AG09319 (cell line): ENCODE results near the gene NOS2.

Source experiments
- DNase-seq: peaks from one replicate; pipeline ENCODE4 v3.0.0-alpha.2; 2010; ENCODE audit warnings: low read depth; ENCODE audit errors: extremely low read depth
- TF ChIP-seq, protein P1 (sequence below): IDR thresholded peaks from 2 replicates; pipeline ENCODE4 v1.5.1; 2011; ENCODE audit warnings: low read depth, mild to moderate bottlenecking, inconsistent platforms, low read length, moderate library complexity

The NOS2 gene

DNA sequence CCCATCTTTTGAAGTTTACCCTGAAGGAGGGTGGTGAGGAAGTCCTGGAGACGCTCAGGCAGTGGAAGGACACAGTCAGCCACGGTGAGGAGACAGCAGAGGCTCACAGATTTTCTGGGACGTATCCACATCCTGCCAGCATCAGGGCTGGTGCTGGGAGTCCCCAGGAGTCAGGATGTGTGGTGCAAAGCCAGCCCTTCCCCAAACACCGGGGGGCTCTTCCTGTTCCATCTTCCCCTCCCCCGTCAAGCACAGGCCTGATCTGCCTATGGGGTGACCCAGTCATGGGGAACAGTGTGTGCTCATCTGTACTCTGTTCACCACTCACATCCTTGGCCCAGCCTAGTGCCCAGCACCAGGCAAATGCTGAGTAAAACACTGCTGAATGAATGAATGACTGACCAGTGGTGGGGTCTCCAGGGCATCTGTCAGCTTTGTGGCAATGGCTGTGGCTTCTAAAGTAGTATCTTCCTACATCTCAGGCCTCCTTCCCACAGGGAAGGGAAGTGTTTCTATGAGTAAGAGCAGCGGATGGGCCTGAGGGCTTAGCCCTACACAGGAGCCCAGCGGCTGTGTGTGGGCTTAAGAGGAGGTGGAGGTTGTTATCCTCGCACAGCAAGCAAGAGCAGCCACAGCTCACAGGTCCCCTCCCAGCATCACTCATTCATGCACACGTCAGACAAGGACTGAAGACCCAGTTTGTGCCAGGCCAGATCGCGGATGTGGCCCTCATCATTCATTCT lies 23.3 kb downstream of the NOS2 start:
- DNase-seq = no peak

GRCh38 chr17:27771586-27771985 lies 28.7 kb downstream of the NOS2 start:
- TF ChIP-seq, protein P1, sequence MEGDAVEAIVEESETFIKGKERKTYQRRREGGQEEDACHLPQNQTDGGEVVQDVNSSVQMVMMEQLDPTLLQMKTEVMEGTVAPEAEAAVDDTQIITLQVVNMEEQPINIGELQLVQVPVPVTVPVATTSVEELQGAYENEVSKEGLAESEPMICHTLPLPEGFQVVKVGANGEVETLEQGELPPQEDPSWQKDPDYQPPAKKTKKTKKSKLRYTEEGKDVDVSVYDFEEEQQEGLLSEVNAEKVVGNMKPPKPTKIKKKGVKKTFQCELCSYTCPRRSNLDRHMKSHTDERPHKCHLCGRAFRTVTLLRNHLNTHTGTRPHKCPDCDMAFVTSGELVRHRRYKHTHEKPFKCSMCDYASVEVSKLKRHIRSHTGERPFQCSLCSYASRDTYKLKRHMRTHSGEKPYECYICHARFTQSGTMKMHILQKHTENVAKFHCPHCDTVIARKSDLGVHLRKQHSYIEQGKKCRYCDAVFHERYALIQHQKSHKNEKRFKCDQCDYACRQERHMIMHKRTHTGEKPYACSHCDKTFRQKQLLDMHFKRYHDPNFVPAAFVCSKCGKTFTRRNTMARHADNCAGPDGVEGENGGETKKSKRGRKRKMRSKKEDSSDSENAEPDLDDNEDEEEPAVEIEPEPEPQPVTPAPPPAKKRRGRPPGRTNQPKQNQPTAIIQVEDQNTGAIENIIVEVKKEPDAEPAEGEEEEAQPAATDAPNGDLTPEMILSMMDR = no peak
- DNase-seq = no peak

More for the DNA sequence above, 23.3 kb downstream of the NOS2 start:
- TF ChIP-seq, protein P1 = no peak

GRCh38 chr17:27770877-27771276 lies 29.5 kb downstream of the NOS2 start:
- DNase-seq = no peak
- TF ChIP-seq, protein P1 = no peak

DNA sequence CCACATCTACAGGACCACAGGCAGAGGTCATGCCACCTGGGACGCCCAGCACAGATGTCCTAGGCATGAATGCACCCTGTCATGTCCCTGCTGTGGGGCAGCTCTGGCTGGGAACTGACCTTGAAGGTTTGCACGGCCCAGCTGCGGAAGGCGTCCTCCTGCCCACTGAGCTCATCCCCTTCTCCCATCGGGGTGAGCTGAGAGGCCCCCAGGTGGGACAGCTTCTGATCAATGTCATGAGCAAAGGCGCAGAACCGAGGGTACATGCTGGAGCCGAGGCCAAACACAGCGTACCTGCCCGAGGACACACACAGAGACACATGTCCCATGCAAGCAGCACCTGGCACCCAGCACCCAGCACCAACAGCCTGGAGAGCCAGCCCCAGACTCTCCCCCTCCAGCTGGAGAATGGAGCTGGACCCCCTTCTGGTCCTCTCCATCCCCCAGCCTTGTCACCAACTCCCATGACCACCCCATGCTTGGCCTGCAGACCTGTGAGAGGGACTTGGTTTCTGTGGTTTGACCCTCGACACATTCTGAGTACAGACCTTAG lies 31.4 kb downstream of the NOS2 start:
- TF ChIP-seq, protein P1 = no peak
- no peak for DNase-seq

DNA sequence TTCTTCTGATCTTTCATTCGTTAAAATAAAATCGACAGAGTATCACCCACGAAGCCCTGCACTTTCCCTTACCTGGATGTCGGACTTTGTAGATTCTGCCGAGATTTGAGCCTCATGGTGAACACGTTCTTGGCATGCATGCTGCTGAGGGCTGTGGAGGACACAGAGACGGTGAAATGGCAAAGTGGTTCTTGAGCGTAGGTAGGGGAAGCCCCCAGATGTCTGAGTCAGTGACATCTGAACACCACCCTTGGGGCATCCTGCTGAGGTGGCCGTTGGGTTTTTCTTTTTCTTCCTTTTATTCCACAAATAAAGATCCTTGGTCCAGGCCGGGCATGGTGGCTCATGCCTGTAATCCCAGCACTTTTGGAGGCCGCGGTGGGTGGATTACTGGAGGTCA lies 33.9 kb downstream of the NOS2 start:
- TF ChIP-seq, protein P1 = no peak
- DNase-seq = no peak

- DNase-seq = no peak
These were observed 35.0 kb downstream of the NOS2 start for GRCh38 chr17:27765353-27765752.

GRCh38 chr17:27764589-27764988 lies 35.7 kb downstream of the NOS2 start:
- DNase-seq = no peak
- TF ChIP-seq, protein P1 = no peak

More at GRCh38 chr17:27765353-27765752, 35.0 kb downstream of the NOS2 start:
- TF ChIP-seq, protein P1 = no peak
